ENCODE data around the gene TRAPPC14.
A peak's percentile ranks its signal among the peaks of the same experiment; 100 is the strongest.

The TRAPPC14 gene

GRCh38 chr7:100124301-100125230 is 34.0 kb downstream of the TRAPPC14 start:
- DNase-seq: no peak

- DNase-seq: no peak
Observed at GRCh38 chr7:100122568-100122967, 36.0 kb downstream of the TRAPPC14 start.

- DNase-seq: no peak
Observed at GRCh38 chr7:100122067-100122466, 36.5 kb downstream of the TRAPPC14 start.

- DNase-seq: no peak
Observed at GRCh38 chr7:100120733-100121036, 37.8 kb downstream of the TRAPPC14 start.

- peak; percentile 51 for DNase-seq
Observed at GRCh38 chr7:100119970-100120732, 38.4 kb downstream of the TRAPPC14 start.

- peak; percentile 92 for DNase-seq
Observed at GRCh38 chr7:100119072-100119969, 39.2 kb downstream of the TRAPPC14 start, which contains the start of the genes CNPY4 and TAF6. CNPY4 (plus strand) TSS chr7:100119634; CDS start chr7:100119745, 111 bp downstream. TAF6 (minus strand) TSS chr7:100119358; CDS start chr7:100114209, 5,149 bp downstream.

GRCh38 chr7:100118388-100119071 is 40.0 kb downstream of the TRAPPC14 start:
- DNase-seq: no peak

GRCh38 chr7:100115026-100115425 is 43.5 kb downstream of the TRAPPC14 start:
- no peak for DNase-seq

GRCh38 chr7:100111914-100112313 is 46.6 kb downstream of the TRAPPC14 start:
- DNase-seq: no peak

- no peak for DNase-seq
Observed at GRCh38 chr7:100111156-100111555, 47.4 kb downstream of the TRAPPC14 start.

GRCh38 chr7:100109521-100110163 is 48.9 kb downstream of the TRAPPC14 start:
- DNase-seq: no peak

GRCh38 chr7:100107890-100108289 is 50.6 kb downstream of the TRAPPC14 start:
- DNase-seq: no peak

- DNase-seq: no peak
Observed at GRCh38 chr7:100107125-100107737, 51.3 kb downstream of the TRAPPC14 start.

- DNase-seq: no peak
Observed at GRCh38 chr7:100106633-100107032, 51.9 kb downstream of the TRAPPC14 start.

GRCh38 chr7:100105534-100105933 is 53.0 kb downstream of the TRAPPC14 start:
- DNase-seq: no peak
